ENCODE results near the gene MICAL3. TPM values are rescaled to one million over a fixed set of nuclear protein-coding genes. Genes with fewer than 3 reads are reported as not detected.

The MICAL3 gene
- polyA plus RNA-seq, 2 of the 4 experiments (the other 2 are of a cell fraction): 20.5 to 30.1 TPM

DNA sequence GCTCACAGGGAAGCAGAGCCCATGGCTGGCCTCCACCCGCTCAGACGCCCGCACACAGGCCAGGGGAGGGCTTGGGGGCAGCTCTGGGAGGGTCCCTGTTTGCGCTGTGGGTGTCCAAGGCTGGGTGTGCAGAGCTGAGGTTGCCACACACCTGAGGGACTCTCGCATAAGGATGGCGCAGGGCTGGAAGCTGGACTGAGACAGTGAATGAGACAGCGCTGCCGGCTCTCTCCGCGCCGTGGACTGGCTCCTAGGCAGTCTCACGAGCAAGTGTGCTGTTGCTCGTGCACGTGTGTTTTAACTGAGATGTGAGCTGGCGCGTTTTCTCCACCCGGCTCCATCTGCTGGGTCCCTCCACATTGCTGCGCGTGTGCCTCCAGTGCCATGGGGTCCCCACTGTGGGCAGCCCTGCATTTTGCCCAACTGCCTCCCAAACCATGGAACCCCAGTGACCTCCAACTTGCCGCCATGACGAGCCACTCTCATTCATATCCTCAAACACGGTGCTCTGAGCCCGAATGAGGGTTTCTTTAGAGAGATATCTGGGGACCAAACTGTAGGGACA is 245.9 kb downstream of the MICAL3 start:
- Histone ChIP-seq H3K27ac (no peak overlapping the region), H3K4me3 (no peak overlapping the region), H3K9me3 (no peaks in the 10 kb centered on the region), H3K4me1 (peaks cover 26% of the 10 kb centered on the region), H3K4me2 (no peak overlapping the region)
- FAIRE-seq (no peak), ATAC-seq (no peak), DNase-seq (ENCODE audit: low read depth in 1 of 2, low spot score in 1 of 2) (no peak)
- 83% methylated on average over 18 of the region's 23 CpGs for WGBS (ENCODE audit: missing lambda C conversion rate)
- ChIA-PET POLR2A (no interaction called here), CTCF (interaction anchor here (0.9 to 2.9 kb wide), 3 partner anchors 7 to 607 kb away, joined by 3 to 18 read pairs (median 3); no protein-coding TSS in a partner anchor)
- TF ChIP-seq REST (IDR thresholded peaks at IDR 0.05): no peak

- Histone ChIP-seq H3K4me3 (no peak overlapping the region), H3K9me3 (no peaks in the 10 kb centered on the region), H3K4me1 (peaks cover 33% of the 10 kb centered on the region), H3K27ac (no peak overlapping the region), H3K4me2 (no peak overlapping the region)
- FAIRE-seq (no peak), DNase-seq (ENCODE audit: low read depth in 1 of 2, low spot score in 1 of 2) (no peak), ATAC-seq (no peak)
- CTCF ChIA-PET: interaction anchor here (1.4 to 2.9 kb wide), 2 partner anchors 8 to 36 kb away, joined by 3 to 18 read pairs; no protein-coding TSS in a partner anchor
- no peak for TF ChIP-seq POLR2A (IDR thresholded peaks at IDR 0.05; ENCODE audit: low read length)
- no peak for TF ChIP-seq HEYL (CRISPR knock-in tag; IDR thresholded peaks at IDR 0.05)
- TF ChIP-seq RCOR1 (IDR thresholded peaks at IDR 0.05; ENCODE audit: low read depth, low read length): no peak
- no peak for TF ChIP-seq ESRRA (IDR thresholded peaks at IDR 0.05; ENCODE audit: borderline replicate concordance, low read length)
- TF ChIP-seq FOSL2 (IDR thresholded peaks at IDR 0.05): no peak
- TF ChIP-seq FOSL2 (CRISPR knock-in tag; IDR thresholded peaks at IDR 0.05): no peak
- TF ChIP-seq ATOH8 (CRISPR knock-in tag; IDR thresholded peaks at IDR 0.05; ENCODE audit: low read depth): no peak
- no peak for TF ChIP-seq MAZ (IDR thresholded peaks at IDR 0.05; ENCODE audit: borderline replicate concordance, low read depth, low read length)
- TF ChIP-seq SREBF2 (IDR thresholded peaks at IDR 0.05): no peak
- TF ChIP-seq POLR2AphosphoS2 (conservative IDR thresholded peaks at IDR 0.05; ENCODE audit: low read length): no peak
- no peak for TF ChIP-seq NPAS2 (CRISPR knock-in tag; IDR thresholded peaks at IDR 0.05; ENCODE audit: borderline replicate concordance)
- no peak for TF ChIP-seq MAFK (IDR thresholded peaks at IDR 0.05; ENCODE audit: partially characterized antibody)
- TF ChIP-seq RFX5 (IDR thresholded peaks at IDR 0.05): no peak
- no peak for TF ChIP-seq CHD2 (IDR thresholded peaks at IDR 0.05; ENCODE audit: low read length, partially characterized antibody)
- no peak for TF ChIP-seq ZC3H11A (IDR thresholded peaks at IDR 0.05)
- no peak for TF ChIP-seq MYC (IDR thresholded peaks at IDR 0.05; ENCODE audit: borderline replicate concordance, low read length)
- no peak for TF ChIP-seq EHMT2 (IDR thresholded peaks at IDR 0.05; ENCODE audit: low read depth)
- TF ChIP-seq, protein P1, sequence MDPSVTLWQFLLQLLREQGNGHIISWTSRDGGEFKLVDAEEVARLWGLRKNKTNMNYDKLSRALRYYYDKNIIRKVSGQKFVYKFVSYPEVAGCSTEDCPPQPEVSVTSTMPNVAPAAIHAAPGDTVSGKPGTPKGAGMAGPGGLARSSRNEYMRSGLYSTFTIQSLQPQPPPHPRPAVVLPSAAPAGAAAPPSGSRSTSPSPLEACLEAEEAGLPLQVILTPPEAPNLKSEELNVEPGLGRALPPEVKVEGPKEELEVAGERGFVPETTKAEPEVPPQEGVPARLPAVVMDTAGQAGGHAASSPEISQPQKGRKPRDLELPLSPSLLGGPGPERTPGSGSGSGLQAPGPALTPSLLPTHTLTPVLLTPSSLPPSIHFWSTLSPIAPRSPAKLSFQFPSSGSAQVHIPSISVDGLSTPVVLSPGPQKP (IDR thresholded peaks at IDR 0.05; ENCODE audit: low read depth, low read length): no peak
- no peak for TF ChIP-seq RAD21 (conservative IDR thresholded peaks at IDR 0.05 in 1 of 2, IDR thresholded peaks at IDR 0.05 in 1 of 2)
- TF ChIP-seq, protein P2, sequence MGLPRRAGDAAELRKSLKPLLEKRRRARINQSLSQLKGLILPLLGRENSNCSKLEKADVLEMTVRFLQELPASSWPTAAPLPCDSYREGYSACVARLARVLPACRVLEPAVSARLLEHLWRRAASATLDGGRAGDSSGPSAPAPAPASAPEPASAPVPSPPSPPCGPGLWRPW (IDR thresholded peaks at IDR 0.05): no peak
- WGBS (ENCODE audit: missing lambda C conversion rate): 93% methylated on average over 4 of the region's 6 CpGs
- POLR2A ChIA-PET: no interaction called here
These were observed 246.7 kb downstream of the MICAL3 start for GRCh38 chr22:17777717-17778044.
